ENCODE results near the gene NUDT10. TPM values are rescaled to one million over a fixed set of nuclear protein-coding genes. Genes with fewer than 3 reads are reported as not detected.

NUDT10 gene
- polyA plus RNA-seq, 2 donors: 0.29 to 0.60 TPM

Other genes starting within 250 kb of the NUDT10 start
- gene NUDT11, start 163.8 kb downstream of the NUDT10 start, polyA plus RNA-seq: under 1 TPM; 0.49 to 0.75 TPM

All from esophagus (tissue), 2 donors.